ENCODE measurements around the gene SULT1A1. TPM values are rescaled to one million over a fixed set of nuclear protein-coding genes. Genes with fewer than 3 reads are reported as not detected.

The SULT1A1 gene
- total RNA-seq, 3 donors from 2014 or later (not counting 1 experiment from before 2014, with no cell fraction given): 5.7 to 15.8 (median 7.8) TPM

DNA sequence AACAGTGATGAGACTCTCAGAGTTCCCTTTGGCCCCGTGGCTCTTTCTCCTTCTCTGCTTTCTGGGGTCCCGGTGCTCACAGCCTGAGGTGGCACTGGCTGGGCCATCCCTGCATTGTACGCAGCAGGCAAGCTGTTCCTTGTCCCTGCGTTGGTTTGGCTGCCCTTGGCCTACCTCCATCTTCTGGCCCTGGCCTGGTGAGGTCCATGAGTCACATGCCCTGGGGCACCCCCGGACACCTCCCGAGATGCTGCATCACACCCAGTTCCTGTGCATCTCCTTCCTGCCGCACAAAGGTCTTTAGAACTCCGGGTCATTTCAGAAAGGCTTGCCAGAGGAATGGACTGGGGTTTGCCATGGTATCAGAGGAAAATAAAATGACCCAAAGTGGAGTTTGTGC, 22.5 kb downstream of the SULT1A1 start:
- Histone ChIP-seq H3K27me3 (ENCODE audit: control insufficient read depth, insufficient read depth, low read length) (no peaks in the 10 kb centered on the region), H3K36me3 (ENCODE audit: control insufficient read depth, insufficient read depth, low read length) (peaks cover 64% of the 10 kb centered on the region), H3K4me3 (ENCODE audit: low read length) (no peak overlapping the region), H3K9me3 (ENCODE audit: control insufficient read depth, insufficient read depth, low read length) (no peaks in the 10 kb centered on the region), H3K27ac (ENCODE audit: low read length) (no peak overlapping the region), H3K4me1 (ENCODE audit: control insufficient read depth, insufficient read depth, low read length) (no peaks in the 10 kb centered on the region)
- no peak for DNase-seq
- TF ChIP-seq, protein P1, sequence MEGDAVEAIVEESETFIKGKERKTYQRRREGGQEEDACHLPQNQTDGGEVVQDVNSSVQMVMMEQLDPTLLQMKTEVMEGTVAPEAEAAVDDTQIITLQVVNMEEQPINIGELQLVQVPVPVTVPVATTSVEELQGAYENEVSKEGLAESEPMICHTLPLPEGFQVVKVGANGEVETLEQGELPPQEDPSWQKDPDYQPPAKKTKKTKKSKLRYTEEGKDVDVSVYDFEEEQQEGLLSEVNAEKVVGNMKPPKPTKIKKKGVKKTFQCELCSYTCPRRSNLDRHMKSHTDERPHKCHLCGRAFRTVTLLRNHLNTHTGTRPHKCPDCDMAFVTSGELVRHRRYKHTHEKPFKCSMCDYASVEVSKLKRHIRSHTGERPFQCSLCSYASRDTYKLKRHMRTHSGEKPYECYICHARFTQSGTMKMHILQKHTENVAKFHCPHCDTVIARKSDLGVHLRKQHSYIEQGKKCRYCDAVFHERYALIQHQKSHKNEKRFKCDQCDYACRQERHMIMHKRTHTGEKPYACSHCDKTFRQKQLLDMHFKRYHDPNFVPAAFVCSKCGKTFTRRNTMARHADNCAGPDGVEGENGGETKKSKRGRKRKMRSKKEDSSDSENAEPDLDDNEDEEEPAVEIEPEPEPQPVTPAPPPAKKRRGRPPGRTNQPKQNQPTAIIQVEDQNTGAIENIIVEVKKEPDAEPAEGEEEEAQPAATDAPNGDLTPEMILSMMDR (IDR thresholded peaks at IDR 0.05): no peak
- Mint-ChIP-seq H3K27ac (no peak overlapping the region), H3K27me3 (ENCODE audit: low read depth in 2 of 2) (no peaks in the 10 kb centered on the region), H3K4me3 (no peak overlapping the region), H3K9me3 (no peaks in the 10 kb centered on the region), H3K4me1 (peaks cover 0 to 7% of the 10 kb centered on the region in 2 donors), H3K36me3 (peaks cover 7% of the 10 kb centered on the region)
- WGBS (ENCODE audit: insufficient coverage): 97% methylated on average over 8 of the region's 8 CpGs
- intact Hi-C loops (cut with micrococcal nuclease): no loop called here
- ATAC-seq: no peak

DNA sequence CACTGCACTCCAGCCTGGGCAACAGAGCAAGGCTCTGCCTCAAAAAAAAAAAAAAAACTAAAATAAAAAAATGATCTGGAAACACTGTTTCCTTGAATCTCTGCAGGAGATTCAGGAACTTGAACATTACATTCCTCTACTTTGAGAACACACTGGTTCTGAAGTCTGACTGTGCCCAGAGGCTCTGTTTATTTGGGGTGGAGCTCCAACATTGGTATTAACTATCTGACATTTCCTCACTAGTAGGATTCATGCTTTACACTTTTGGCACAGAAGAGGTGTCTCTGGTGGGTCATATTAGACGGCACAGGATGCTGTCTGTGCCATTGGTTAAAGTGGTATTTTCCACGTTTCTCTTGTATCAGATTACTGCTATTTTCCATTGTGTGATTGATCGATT, 23.4 kb downstream of the SULT1A1 start:
- Histone ChIP-seq H3K9me3 (ENCODE audit: control insufficient read depth, insufficient read depth, low read length) (no peaks in the 10 kb centered on the region), H3K36me3 (ENCODE audit: control insufficient read depth, insufficient read depth, low read length) (peaks cover 67% of the 10 kb centered on the region), H3K27ac (ENCODE audit: low read length) (no peak overlapping the region), H3K4me1 (ENCODE audit: control insufficient read depth, insufficient read depth, low read length) (no peaks in the 10 kb centered on the region), H3K27me3 (ENCODE audit: control insufficient read depth, insufficient read depth, low read length) (no peaks in the 10 kb centered on the region), H3K4me3 (ENCODE audit: low read length) (no peak overlapping the region)
- TF ChIP-seq, protein P1 (IDR thresholded peaks at IDR 0.05): no peak
- 97% methylated on average over 3 of the region's 3 CpGs for WGBS (ENCODE audit: insufficient coverage)
- no peaks in the 10 kb centered on the region for H3K9me3 Mint-ChIP-seq
- DNase-seq: no peak
- H3K4me3 Mint-ChIP-seq: no peak overlapping the region
- ATAC-seq: no peak
- peaks cover 7% of the 10 kb centered on the region for H3K36me3 Mint-ChIP-seq
- peaks cover 0 to 7% of the 10 kb centered on the region in 2 donors for H3K4me1 Mint-ChIP-seq
- no peak overlapping the region for H3K27ac Mint-ChIP-seq
- no peaks in the 10 kb centered on the region for H3K27me3 Mint-ChIP-seq (ENCODE audit: low read depth in 2 of 2)
- intact Hi-C loops (cut with micrococcal nuclease): no loop called here

DNA sequence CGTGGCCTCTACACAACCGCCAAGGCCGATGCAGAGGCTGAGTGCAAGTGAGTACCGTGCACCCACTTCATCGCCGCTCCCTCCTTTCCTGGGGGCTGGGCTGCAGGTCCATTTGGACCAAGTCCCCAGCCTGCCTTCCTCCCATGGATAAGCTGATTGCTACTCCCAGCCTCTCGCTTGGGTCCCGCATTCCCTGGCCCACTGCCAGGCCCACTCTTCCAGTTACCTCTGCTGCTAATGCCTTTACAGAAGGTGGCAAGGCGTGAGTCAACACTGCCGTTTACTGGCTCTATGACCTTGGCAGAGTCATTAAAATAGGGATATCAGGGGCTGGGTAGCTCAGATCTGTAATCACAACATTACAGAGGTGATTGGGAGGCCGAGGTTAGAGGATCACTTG, 24.2 kb downstream of the SULT1A1 start:
- Histone ChIP-seq H3K36me3 (ENCODE audit: control insufficient read depth, insufficient read depth, low read length) (peaks cover 65% of the 10 kb centered on the region), H3K4me1 (ENCODE audit: control insufficient read depth, insufficient read depth, low read length) (no peaks in the 10 kb centered on the region), H3K27ac (ENCODE audit: low read length) (no peak overlapping the region), H3K27me3 (ENCODE audit: control insufficient read depth, insufficient read depth, low read length) (no peaks in the 10 kb centered on the region), H3K9me3 (ENCODE audit: control insufficient read depth, insufficient read depth, low read length) (no peaks in the 10 kb centered on the region), H3K4me3 (ENCODE audit: low read length) (no peak overlapping the region)
- H3K9me3 Mint-ChIP-seq: no peaks in the 10 kb centered on the region
- H3K4me3 Mint-ChIP-seq: no peak overlapping the region
- TF ChIP-seq, protein P1 (IDR thresholded peaks at IDR 0.05): no peak
- peaks cover 0 to 7% of the 10 kb centered on the region in 2 donors for H3K4me1 Mint-ChIP-seq
- no peak overlapping the region for H3K27ac Mint-ChIP-seq
- intact Hi-C loops (cut with micrococcal nuclease): no loop called here
- H3K27me3 Mint-ChIP-seq (ENCODE audit: low read depth in 2 of 2): no peaks in the 10 kb centered on the region
- ATAC-seq: no peak
- DNase-seq: no peak
- H3K36me3 Mint-ChIP-seq: peaks cover 7% of the 10 kb centered on the region
- WGBS (ENCODE audit: insufficient coverage): 95% methylated on average over 11 of the region's 11 CpGs

DNA sequence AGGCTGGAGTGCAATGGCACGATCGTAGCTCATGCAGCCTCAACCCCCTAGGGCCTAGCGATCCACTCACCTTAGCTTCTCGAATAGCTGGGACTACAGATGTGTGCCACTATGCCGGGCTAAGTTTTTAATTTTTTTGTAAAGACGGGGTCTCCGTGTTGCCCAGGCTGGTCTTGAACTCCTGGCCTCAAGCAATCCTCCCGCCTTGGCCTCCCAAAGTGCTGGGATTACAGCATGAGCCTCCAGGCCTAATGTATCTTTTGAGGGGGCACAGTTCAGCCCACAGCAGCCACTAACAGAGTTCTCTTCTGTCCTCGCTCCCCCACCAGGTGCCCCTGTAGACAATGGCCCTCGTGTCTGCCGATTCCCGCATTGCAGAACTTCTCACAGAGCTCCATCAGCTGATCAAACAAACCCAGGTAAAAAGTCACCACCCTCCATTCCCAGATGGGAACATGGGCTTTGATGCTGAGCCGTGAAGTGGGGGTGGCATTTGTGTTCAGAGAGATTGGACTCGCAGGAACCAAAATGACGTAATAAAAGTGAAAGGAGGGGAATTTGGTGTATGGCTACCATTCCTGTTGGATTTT, 29.0 kb downstream of the SULT1A1 start:
- no peak for DNase-seq
- no peak overlapping the region for H3K27ac Mint-ChIP-seq
- peaks cover 33% of the 10 kb centered on the region for H3K36me3 ChIP-seq (ENCODE audit: control insufficient read depth, insufficient read depth, low read length)
- H3K4me3 ChIP-seq (ENCODE audit: low read length): no peak overlapping the region
- no peaks in the 10 kb centered on the region for H3K36me3 Mint-ChIP-seq
- H3K27me3 Mint-ChIP-seq (ENCODE audit: low read depth in 2 of 2): no peaks in the 10 kb centered on the region
- H3K4me3 Mint-ChIP-seq: no peak overlapping the region
- H3K9me3 Mint-ChIP-seq: no peaks in the 10 kb centered on the region
- no peaks in the 10 kb centered on the region for H3K4me1 ChIP-seq (ENCODE audit: control insufficient read depth, insufficient read depth, low read length)
- TF ChIP-seq, protein P1 (IDR thresholded peaks at IDR 0.05): no peak
- peaks cover 0 to 7% of the 10 kb centered on the region in 2 donors for H3K4me1 Mint-ChIP-seq
- intact Hi-C loops (cut with micrococcal nuclease): no loop called here
- 97% methylated on average over 15 of the region's 15 CpGs for WGBS (ENCODE audit: insufficient coverage)
- no peaks in the 10 kb centered on the region for H3K9me3 ChIP-seq (ENCODE audit: control insufficient read depth, insufficient read depth, low read length)
- no peak overlapping the region for H3K27ac ChIP-seq (ENCODE audit: low read length)
- no peaks in the 10 kb centered on the region for H3K27me3 ChIP-seq (ENCODE audit: control insufficient read depth, insufficient read depth, low read length)
- ATAC-seq: no peak
